Hepatocyte (in vitro differentiated cells): ENCODE measurements around the gene DSCAM.

Source experiments
- EZH2 ChIP-seq: fragments of 200-600 bp; sonication (generic); IDR thresholded peaks from 2 replicates; pipeline ENCODE4 v1.6.1; 2016; ENCODE audit warnings: antibody characterized with exemption, mild to moderate bottlenecking, borderline replicate concordance
- EZH2phosphoT487 ChIP-seq: fragments of 200-600 bp; sonication (generic); IDR thresholded peaks from one replicate; pipeline ENCODE4 v1.6.1; 2018; ENCODE audit warnings: antibody characterized with exemption, mild to moderate bottlenecking, low read depth, moderate library complexity; ENCODE audit not compliant: unreplicated experiment, severe bottlenecking
- TF ChIP-seq, protein P1 (sequence below): fragments of 200-600 bp; sonication (generic); IDR thresholded peaks from 2 replicates; pipeline ENCODE4 v1.5.1; 2016; ENCODE audit warnings: antibody characterized with exemption, mild to moderate bottlenecking; ENCODE audit not compliant: poor library complexity

- TF ChIP-seq, protein P1, sequence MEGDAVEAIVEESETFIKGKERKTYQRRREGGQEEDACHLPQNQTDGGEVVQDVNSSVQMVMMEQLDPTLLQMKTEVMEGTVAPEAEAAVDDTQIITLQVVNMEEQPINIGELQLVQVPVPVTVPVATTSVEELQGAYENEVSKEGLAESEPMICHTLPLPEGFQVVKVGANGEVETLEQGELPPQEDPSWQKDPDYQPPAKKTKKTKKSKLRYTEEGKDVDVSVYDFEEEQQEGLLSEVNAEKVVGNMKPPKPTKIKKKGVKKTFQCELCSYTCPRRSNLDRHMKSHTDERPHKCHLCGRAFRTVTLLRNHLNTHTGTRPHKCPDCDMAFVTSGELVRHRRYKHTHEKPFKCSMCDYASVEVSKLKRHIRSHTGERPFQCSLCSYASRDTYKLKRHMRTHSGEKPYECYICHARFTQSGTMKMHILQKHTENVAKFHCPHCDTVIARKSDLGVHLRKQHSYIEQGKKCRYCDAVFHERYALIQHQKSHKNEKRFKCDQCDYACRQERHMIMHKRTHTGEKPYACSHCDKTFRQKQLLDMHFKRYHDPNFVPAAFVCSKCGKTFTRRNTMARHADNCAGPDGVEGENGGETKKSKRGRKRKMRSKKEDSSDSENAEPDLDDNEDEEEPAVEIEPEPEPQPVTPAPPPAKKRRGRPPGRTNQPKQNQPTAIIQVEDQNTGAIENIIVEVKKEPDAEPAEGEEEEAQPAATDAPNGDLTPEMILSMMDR, result no peak
- no peak for TF ChIP-seq EZH2phosphoT487
- TF ChIP-seq EZH2, result no peak
These were observed 236.6 kb downstream of the DSCAM start for GRCh38 chr21:40610345-40610744.
